Fibroblast of lung (primary cell): ENCODE results near the gene PRRG2. TPM values are rescaled to one million over a fixed set of nuclear protein-coding genes. Genes with fewer than 3 reads are reported as not detected.

Experiments used
- DNase-seq, 2 donors: peaks; one replicate each; pipeline versions ENCODE4 v3.0.0 to v3.0.0-alpha.2; 2010; ENCODE audit warnings: low read depth in 2 of 2
- H2AFZ ChIP-seq: 2 replicates; pipeline ENCODE4 v1.5.1; 2012; ENCODE audit warnings: low read length, control low read depth, inconsistent platforms
- H3K27ac ChIP-seq: 2 replicates; pipeline ENCODE4 v1.5.1; 2011; ENCODE audit warnings: low read length, control low read depth; ENCODE audit not compliant: insufficient read depth
- H3K27me3 ChIP-seq: 2 replicates; pipeline ENCODE4 v1.5.1; 2011; ENCODE audit warnings: mild to moderate bottlenecking, low read length; ENCODE audit not compliant: control insufficient read depth, insufficient read depth
- H3K36me3 ChIP-seq: 2 replicates; pipeline ENCODE4 v1.5.1; 2011; ENCODE audit warnings: low read length; ENCODE audit not compliant: control insufficient read depth, insufficient read depth
- H3K4me1 ChIP-seq: 2 replicates; pipeline ENCODE4 v1.5.1; 2011; ENCODE audit warnings: low read length; ENCODE audit not compliant: control insufficient read depth, insufficient read depth; ENCODE audit errors: extremely low read depth
- H3K4me2 ChIP-seq: 2 replicates; pipeline ENCODE4 v1.5.1; 2011; ENCODE audit warnings: low read length, control low read depth; ENCODE audit not compliant: insufficient read depth; ENCODE audit errors: extremely low read depth
- H3K4me3 ChIP-seq, 4 experiments: fragments of 200-600 bp in 1 of 4; sonication (generic) in 1 of 4; replicated peaks in 1 of 4; 2 replicates each; pipeline ENCODE4 v1.5.1; 2011 to 2016; ENCODE audit warnings: low read length in 4 of 4, low read depth in 3 of 4, mild to moderate bottlenecking in 3 of 4, control low read depth in 2 of 4, inconsistent platforms in 1 of 4, mixed read lengths in 1 of 4; ENCODE audit not compliant: insufficient read depth in 1 of 4; ENCODE audit errors: control extremely low read depth in 1 of 4
- H3K79me2 ChIP-seq: 2 replicates; pipeline ENCODE4 v1.5.1; 2012; ENCODE audit warnings: mild to moderate bottlenecking, low read length, inconsistent platforms; ENCODE audit not compliant: control insufficient read depth, insufficient read depth
- H3K9ac ChIP-seq: 2 replicates; pipeline ENCODE4 v1.5.1; 2011; ENCODE audit warnings: mild to moderate bottlenecking, low read length, control low read depth; ENCODE audit not compliant: insufficient read depth
- H3K9me3 ChIP-seq: 2 replicates; pipeline ENCODE4 v1.5.1; 2012; ENCODE audit warnings: low read depth, low read length; ENCODE audit not compliant: control insufficient read depth, insufficient read depth
- H4K20me1 ChIP-seq: 2 replicates; pipeline ENCODE4 v1.5.1; 2011; ENCODE audit warnings: low read length; ENCODE audit not compliant: control insufficient read depth, insufficient read depth; ENCODE audit errors: extremely low read depth
- EZH2 ChIP-seq: IDR thresholded peaks from 2 replicates; pipeline ENCODE4 v1.5.1; 2012; ENCODE audit warnings: low read length, control low read depth, mild to moderate bottlenecking; ENCODE audit errors: missing control alignments
- polyA plus RNA-seq, 2 donors: library from polyadenylated mRNA; depleted of rRNA in 1 of 2; stranded (reverse) in 1 of 2; unstranded in 1 of 2; fragments of >200 nt; gene quantifications; 2 replicates each; pipeline ENCODE4 v1.2.1, GENCODE V29; 2011 to 2012; ENCODE audit warnings: missing spikeins in 1 of 2
- total RNA-seq: library from RNA; depleted of rRNA; stranded (reverse); fragments of >200 nt; gene quantifications from 2 replicates; pipeline ENCODE4 v1.2.1, GENCODE V29; 2014
- TF ChIP-seq, protein P1 (sequence below), 2 donors: IDR thresholded peaks in 1 of 2; conservative IDR thresholded peaks in 1 of 2; 1 replicate in 1 of 2; 2 replicates in 1 of 2; pipeline ENCODE4 v1.5.1; 2011 to 2012; ENCODE audit warnings: low read length in 2 of 2, control low read depth in 1 of 2, inconsistent platforms in 1 of 2, low read depth in 1 of 2, mild to moderate bottlenecking in 1 of 2

The PRRG2 gene
- total and polyA plus RNA-seq, 2 donors (not counting 1 experiment from before 2014, with no cell fraction given): 0.17 TPM; not detected in 1

GRCh38 chr19:49564616-49565045 lies 16.5 kb upstream of the PRRG2 start:
- Histone ChIP-seq H3K4me3 (no peak overlapping the region), H3K9ac (no peak overlapping the region), H3K36me3 (peaks cover 5% of the 10 kb centered on the region), H3K27ac (no peak overlapping the region), H4K20me1 (no peaks in the 10 kb centered on the region), H3K4me1 (peaks cover 4% of the 10 kb centered on the region), H3K27me3 (no peaks in the 10 kb centered on the region), H3K4me2 (no peak overlapping the region), H3K9me3 (no peaks in the 10 kb centered on the region), H3K79me2 (peaks cover 9% of the 10 kb centered on the region), H2AFZ (no peak overlapping the region)
- TF ChIP-seq, protein P1, sequence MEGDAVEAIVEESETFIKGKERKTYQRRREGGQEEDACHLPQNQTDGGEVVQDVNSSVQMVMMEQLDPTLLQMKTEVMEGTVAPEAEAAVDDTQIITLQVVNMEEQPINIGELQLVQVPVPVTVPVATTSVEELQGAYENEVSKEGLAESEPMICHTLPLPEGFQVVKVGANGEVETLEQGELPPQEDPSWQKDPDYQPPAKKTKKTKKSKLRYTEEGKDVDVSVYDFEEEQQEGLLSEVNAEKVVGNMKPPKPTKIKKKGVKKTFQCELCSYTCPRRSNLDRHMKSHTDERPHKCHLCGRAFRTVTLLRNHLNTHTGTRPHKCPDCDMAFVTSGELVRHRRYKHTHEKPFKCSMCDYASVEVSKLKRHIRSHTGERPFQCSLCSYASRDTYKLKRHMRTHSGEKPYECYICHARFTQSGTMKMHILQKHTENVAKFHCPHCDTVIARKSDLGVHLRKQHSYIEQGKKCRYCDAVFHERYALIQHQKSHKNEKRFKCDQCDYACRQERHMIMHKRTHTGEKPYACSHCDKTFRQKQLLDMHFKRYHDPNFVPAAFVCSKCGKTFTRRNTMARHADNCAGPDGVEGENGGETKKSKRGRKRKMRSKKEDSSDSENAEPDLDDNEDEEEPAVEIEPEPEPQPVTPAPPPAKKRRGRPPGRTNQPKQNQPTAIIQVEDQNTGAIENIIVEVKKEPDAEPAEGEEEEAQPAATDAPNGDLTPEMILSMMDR (conservative IDR thresholded peaks at IDR 0.05 in 1 of 2, IDR thresholded peaks at IDR 0.05 in 1 of 2; ENCODE audit: low read depth in 1 of 2, low read length in 2 of 2): no peak
- TF ChIP-seq EZH2: no peak
- no peak for DNase-seq

DNA sequence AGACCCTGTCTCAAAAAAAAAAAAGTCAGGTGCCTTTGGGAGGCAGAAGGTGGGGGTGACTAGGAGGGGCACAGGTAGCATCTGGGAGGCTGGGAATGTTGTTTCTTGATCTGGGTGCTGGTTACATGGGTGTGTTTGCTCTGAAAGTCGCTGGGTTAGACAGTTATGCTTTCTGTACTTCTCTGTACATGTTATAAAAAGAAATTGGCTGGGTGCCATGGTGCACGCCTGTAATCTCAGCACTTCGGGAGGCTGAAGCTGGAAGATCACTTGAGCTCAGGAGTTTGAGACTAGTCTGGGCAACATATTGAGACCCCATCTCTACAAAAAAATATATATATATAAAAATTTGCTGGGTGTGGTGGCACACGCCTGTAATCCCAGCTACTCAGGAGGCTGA lies 15.9 kb upstream of the PRRG2 start:
- peak in 1 of 2 donors; percentile 49 for DNase-seq
- H3K27me3 ChIP-seq: no peaks in the 10 kb centered on the region
- H3K4me3 ChIP-seq: no peak overlapping the region
- H3K4me1 ChIP-seq: no peaks in the 10 kb centered on the region
- no peak overlapping the region for H3K9ac ChIP-seq
- H3K27ac ChIP-seq: no peak overlapping the region
- no peaks in the 10 kb centered on the region for H4K20me1 ChIP-seq
- no peaks in the 10 kb centered on the region for H3K36me3 ChIP-seq
- peaks cover 11% of the 10 kb centered on the region for H3K79me2 ChIP-seq
- H2AFZ ChIP-seq: no peak overlapping the region
- TF ChIP-seq EZH2: no peak
- TF ChIP-seq, protein P1 (conservative IDR thresholded peaks at IDR 0.05 in 1 of 2, IDR thresholded peaks at IDR 0.05 in 1 of 2; ENCODE audit: low read depth in 1 of 2, low read length in 2 of 2): no peak
- no peaks in the 10 kb centered on the region for H3K9me3 ChIP-seq
- H3K4me2 ChIP-seq: no peak overlapping the region

DNA sequence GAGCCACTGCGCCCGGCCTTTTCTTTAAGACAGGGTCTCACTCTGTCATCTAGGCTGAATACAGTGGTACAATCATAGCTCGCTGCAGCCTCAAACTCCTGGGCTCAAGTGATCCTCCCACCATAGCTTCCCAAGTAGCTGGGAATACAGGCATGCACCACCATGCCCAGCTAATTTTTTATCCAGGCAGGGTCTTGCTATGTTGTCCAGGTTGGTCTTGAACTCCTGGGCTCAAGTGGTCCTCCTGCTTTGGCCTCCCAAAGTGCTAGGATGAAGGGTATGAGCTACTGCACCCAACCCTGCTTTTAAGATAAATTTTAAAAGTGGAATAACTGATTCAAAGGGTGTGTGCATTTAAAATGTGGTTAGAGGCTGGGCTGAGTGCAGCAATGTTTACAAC lies 14.8 kb upstream of the PRRG2 start:
- Histone ChIP-seq H3K4me2 (no peak overlapping the region), H3K4me1 (no peaks in the 10 kb centered on the region), H3K27ac (no peak overlapping the region), H3K27me3 (no peaks in the 10 kb centered on the region), H2AFZ (no peak overlapping the region), H3K4me3 (no peak overlapping the region), H3K9ac (no peak overlapping the region), H3K9me3 (no peaks in the 10 kb centered on the region), H3K79me2 (peaks cover 13% of the 10 kb centered on the region), H4K20me1 (no peaks in the 10 kb centered on the region), H3K36me3 (no peaks in the 10 kb centered on the region)
- TF ChIP-seq, protein P1 (conservative IDR thresholded peaks at IDR 0.05 in 1 of 2, IDR thresholded peaks at IDR 0.05 in 1 of 2; ENCODE audit: low read depth in 1 of 2, low read length in 2 of 2): no peak
- no peak for TF ChIP-seq EZH2
- no peak for DNase-seq
